Heart left ventricle (tissue), 16 donors: Measurements from ENCODE around the gene CHRM5. TPM values are rescaled to one million over a fixed set of nuclear protein-coding genes. Genes with fewer than 3 reads are reported as not detected.

Experiments
- ATAC-seq, 4 donors: fragments of 200-7000 bp; cut with Tn5 transposase; one replicate each; pipeline ENCODE4 v1.9.1; 2020 to 2022; ENCODE audit warnings: moderate library complexity in 4 of 4, mild to moderate bottlenecking in 3 of 4, moderate number of reproducible peaks in 1 of 4
- DNase-seq, 5 donors: peaks; one replicate each; pipeline ENCODE4 v3.0.0-alpha.2; 2020
- H3K27ac ChIP-seq, 12 donors: fragments of 200-600 bp; sonication (generic) in 4 of 12; one replicate each; pipeline versions ENCODE4 v1.5.0 to v1.8.0; 2016 to 2022; ENCODE audit warnings: mild to moderate bottlenecking in 2 of 12
- H3K27me3 ChIP-seq, 9 donors: fragments of 200-600 bp; sonication (generic) in 2 of 9; one replicate each; pipeline versions ENCODE4 v1.5.1 to v1.8.0; 2016 to 2022; ENCODE audit warnings: mild to moderate bottlenecking in 3 of 9
- H3K36me3 ChIP-seq, 9 donors: fragments of 200-600 bp; sonication (generic) in 2 of 9; one replicate each; pipeline versions ENCODE4 v1.5.0 to v1.8.0; 2018 to 2022; ENCODE audit warnings: mild to moderate bottlenecking in 2 of 9
- H3K4me1 ChIP-seq, 12 donors: fragments of 200-600 bp; sonication (generic) in 4 of 12; one replicate each; pipeline versions ENCODE4 v1.5.0 to v1.8.0; 2016 to 2022; ENCODE audit warnings: mild to moderate bottlenecking in 3 of 12
- H3K4me3 ChIP-seq, 12 donors: fragments of 200-600 bp; sonication (generic) in 4 of 12; one replicate each; pipeline versions ENCODE4 v1.5.0 to v1.8.0; 2017 to 2022; ENCODE audit warnings: mild to moderate bottlenecking in 9 of 12, moderate library complexity in 4 of 12
- H3K9me3 ChIP-seq, 12 donors: fragments of 200-600 bp; sonication (generic) in 4 of 12; one replicate each; pipeline versions ENCODE4 v1.5.0 to v1.8.0; 2016 to 2022; ENCODE audit warnings: mild to moderate bottlenecking in 1 of 12
- CTCF ChIP-seq, 12 donors: fragments of 200-600 bp; sonication (generic) in 4 of 12; IDR thresholded peaks; one replicate each; pipeline versions ENCODE4 v1.5.0 to v1.8.0; 2018 to 2022; ENCODE audit warnings: antibody characterized with exemption in 12 of 12, mild to moderate bottlenecking in 5 of 12
- POLR2A ChIP-seq, 2 donors: fragments of 450-650 bp; IDR thresholded peaks; one replicate each; pipeline ENCODE4 v1.6.1; 2017; ENCODE audit warnings: antibody characterized with exemption in 2 of 2, mild to moderate bottlenecking in 2 of 2, moderate library complexity in 2 of 2
- WGBS, 4 donors: extraction: QIAGEN DNeasy Blood & Tissue Kit in 2 of 4; methylation state at CpG; one replicate each; pipeline versions ENCODE4 v1.1.5 to v1.1.7; 2013 to 2018; 5-methylcytosine and 5-hydroxymethylcytosine counted together
- intact Hi-C, 10 donors: fragments of 100-400 bp; cut with DNase I; formaldehyde crosslinking; loops; one replicate each; pipeline versions ENCODE4 v1.11.1 to v1.14.2; 2022
- polyA plus RNA-seq, 2 donors: library from polyadenylated mRNA; stranded (reverse); fragments of 200-250 nt; gene quantifications; one replicate each; pipeline ENCODE4 v1.2.3, GENCODE V29; 2013
- total RNA-seq, 9 donors: library from RNA; depleted of rRNA in 2 of 9; stranded (reverse); fragments of >200 nt in 2 of 9; fragmentation: NEBNext Ultra II Directional in 3 of 9; extraction: Animal tissue kit (Norgen Biotek cat#: 25700) in 3 of 9; gene quantifications; one replicate each; pipeline versions ENCODE4 v1.1.0 to v1.2.4, GENCODE V29; 2016 to 2023
- donor health status: ischemic (EF 13 %, LVEDD 7.1; RV severe dilation, severe dysfunction).
- donor health status: healthy with polysubstance abuse.
- donor health status: DM: no; HTN: yes; CAD: no.
- donor health status: DM: no; HTN: no; CAD: no.
- donor health status: ischemic (EF 25% LVEDD 6.9; RV normal size, moderate dysfunction).
- donor health status: ischemic (EF 25% LVEDD 5.7; RV mildly dilated, moderate dysfunction).
- donor health status: healthy.
- donor health status: DM: yes; HTN: yes; CAD: no.
- donor health status: ischemic (EF 35%, LVEDD 5.7; RV mildly dilated, moderate dysfunction).
- donor health status: nonischemic (EF 11% LVEDD 7.7; RV severe dilation, severe dysfunction).
- donor health status: DM: yes; HTN: yes; CAD: no.
- donor health status: PGD.
- donor health status: ischemic (EF 29% LVEDD 5.4; RV normal size, mild dysfunction).
- donor health status: nonischemic (EF 23%, LVEDD 6.1; RV moderate dilation, normal function).

The CHRM5 gene
- total and polyA plus RNA-seq, 11 donors = not detected

- Histone ChIP-seq H3K4me1 (peaks cover 0 to 4% (median 0%) of the 10 kb centered on the region in 12 donors), H3K9me3 (peaks cover 0 to 10% (median 0%) of the 10 kb centered on the region in 12 donors), H3K27ac (no peak overlapping the region), H3K27me3 (no peaks in the 10 kb centered on the region), H3K36me3 (no peaks in the 10 kb centered on the region), H3K4me3 (no peak overlapping the region)
- TF ChIP-seq POLR2A (IDR thresholded peaks at IDR 0.05) (no peak), CTCF (IDR thresholded peaks at IDR 0.05) (no peak)
- DNase-seq (no peak), ATAC-seq (no peak)
- intact Hi-C loops = no loop called here
- WGBS, 4 donors = 62 to 67% (median 67%) methylated on average over 10 of the region's 10 CpGs
Measured at GRCh38 chr15:33955945-33956344, 12.4 kb upstream of the CHRM5 start.

GRCh38 chr15:33956397-33956796, 11.9 kb upstream of the CHRM5 start:
- Histone ChIP-seq H3K36me3 (no peaks in the 10 kb centered on the region), H3K27me3 (no peaks in the 10 kb centered on the region), H3K4me1 (peaks cover 0 to 4% (median 0%) of the 10 kb centered on the region in 12 donors), H3K4me3 (no peak overlapping the region), H3K9me3 (peaks cover 0 to 10% (median 0%) of the 10 kb centered on the region in 12 donors), H3K27ac (no peak overlapping the region)
- ATAC-seq (no peak), DNase-seq (no peak)
- no peak for TF ChIP-seq POLR2A (IDR thresholded peaks at IDR 0.05)
- no peak for TF ChIP-seq CTCF (IDR thresholded peaks at IDR 0.05)
- WGBS, 4 donors = 24 to 51% (median 43%) methylated on average over 1 of the region's 1 CpG
- intact Hi-C loops = no loop called here

- intact Hi-C loops = loop anchor here in 8 of 10 donors (5.0 to 10.0 kb wide), 2 partner anchors 223 to 225 kb away; no protein-coding TSS in a partner anchor
- Histone ChIP-seq H3K27ac (no peak overlapping the region), H3K4me3 (no peak overlapping the region), H3K9me3 (no peaks in the 10 kb centered on the region), H3K36me3 (no peaks in the 10 kb centered on the region), H3K4me1 (peaks cover 0 to 4% (median 0%) of the 10 kb centered on the region in 12 donors), H3K27me3 (no peaks in the 10 kb centered on the region)
- ATAC-seq (no peak), DNase-seq (no peak)
- 86 to 91% (median 90%) methylated on average over 7 of the region's 7 CpGs for WGBS, 4 donors
- no peak for TF ChIP-seq POLR2A (IDR thresholded peaks at IDR 0.05)
- no peak for TF ChIP-seq CTCF (IDR thresholded peaks at IDR 0.05)
Measured at GRCh38 chr15:33959844-33960548, 8.3 kb upstream of the CHRM5 start.

GRCh38 chr15:33960549-33960935, 7.8 kb upstream of the CHRM5 start:
- TF ChIP-seq POLR2A (IDR thresholded peaks at IDR 0.05) (no peak), CTCF (IDR thresholded peaks at IDR 0.05) (no peak)
- Histone ChIP-seq H3K9me3 (no peaks in the 10 kb centered on the region), H3K36me3 (no peaks in the 10 kb centered on the region), H3K27ac (no peak overlapping the region), H3K4me1 (peaks cover 0 to 4% (median 0%) of the 10 kb centered on the region in 12 donors), H3K27me3 (no peaks in the 10 kb centered on the region), H3K4me3 (no peak overlapping the region)
- intact Hi-C loops = loop anchor here in 8 of 10 donors (5.0 to 10.0 kb wide), 2 partner anchors 223 to 226 kb away; no protein-coding TSS in a partner anchor
- 58 to 71% (median 62%) methylated on average over 3 of the region's 3 CpGs for WGBS, 4 donors
- DNase-seq = no peak
- no peak for ATAC-seq
